Measurements from ENCODE around the gene NDUFA8. TPM values are rescaled to one million over a fixed set of nuclear protein-coding genes. Genes with fewer than 3 reads are reported as not detected.

Gene NDUFA8
- total RNA-seq, 1 experiment from 2014 or later = 70.7 TPM

DNA sequence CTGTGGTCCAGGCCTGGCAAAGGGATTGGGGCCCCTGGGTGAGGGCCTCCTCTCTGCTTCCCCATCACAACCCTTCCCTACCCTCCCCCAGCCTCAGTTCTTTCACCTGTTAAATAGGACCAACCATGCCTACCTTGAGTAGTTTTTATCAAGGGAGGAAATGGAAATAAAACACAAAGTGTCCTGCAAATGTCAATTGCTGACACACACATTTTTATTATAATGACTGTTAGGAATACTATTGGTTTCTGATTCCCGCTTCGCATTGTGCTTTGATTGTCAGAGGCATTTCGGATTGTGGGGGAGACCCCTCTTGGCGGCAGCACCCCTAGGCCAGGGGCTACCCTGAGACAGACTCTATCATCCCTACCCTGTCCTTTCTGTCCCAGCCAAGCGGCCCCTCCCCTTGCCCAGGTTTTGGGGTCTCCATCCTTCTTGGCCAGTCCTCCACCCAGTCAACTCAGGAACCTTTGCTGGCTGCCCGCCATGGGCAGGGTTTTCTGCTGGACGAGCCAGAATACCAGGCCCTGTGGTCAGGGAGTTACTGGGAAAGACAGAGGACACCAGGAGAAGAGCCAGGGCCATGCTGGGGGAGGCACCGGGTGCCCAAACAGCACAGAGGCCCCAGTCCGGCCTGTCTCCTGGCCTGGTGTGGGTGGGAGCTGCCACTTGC, 48.0 kb downstream of the NDUFA8 start:
- H3K4me3 Mint-ChIP-seq = no peak overlapping the region
- TF ChIP-seq HMGXB4 (CRISPR knock-in tag; IDR thresholded peaks at IDR 0.05) = no peak
- no peak for TF ChIP-seq RELA (CRISPR knock-in tag; IDR thresholded peaks at IDR 0.05; ENCODE audit: borderline replicate concordance)
- TF ChIP-seq ZNF423 (CRISPR knock-in tag; IDR thresholded peaks at IDR 0.05) = no peak
- TF ChIP-seq, protein P1, sequence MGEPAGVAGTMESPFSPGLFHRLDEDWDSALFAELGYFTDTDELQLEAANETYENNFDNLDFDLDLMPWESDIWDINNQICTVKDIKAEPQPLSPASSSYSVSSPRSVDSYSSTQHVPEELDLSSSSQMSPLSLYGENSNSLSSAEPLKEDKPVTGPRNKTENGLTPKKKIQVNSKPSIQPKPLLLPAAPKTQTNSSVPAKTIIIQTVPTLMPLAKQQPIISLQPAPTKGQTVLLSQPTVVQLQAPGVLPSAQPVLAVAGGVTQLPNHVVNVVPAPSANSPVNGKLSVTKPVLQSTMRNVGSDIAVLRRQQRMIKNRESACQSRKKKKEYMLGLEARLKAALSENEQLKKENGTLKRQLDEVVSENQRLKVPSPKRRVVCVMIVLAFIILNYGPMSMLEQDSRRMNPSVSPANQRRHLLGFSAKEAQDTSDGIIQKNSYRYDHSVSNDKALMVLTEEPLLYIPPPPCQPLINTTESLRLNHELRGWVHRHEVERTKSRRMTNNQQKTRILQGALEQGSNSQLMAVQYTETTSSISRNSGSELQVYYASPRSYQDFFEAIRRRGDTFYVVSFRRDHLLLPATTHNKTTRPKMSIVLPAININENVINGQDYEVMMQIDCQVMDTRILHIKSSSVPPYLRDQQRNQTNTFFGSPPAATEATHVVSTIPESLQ (CRISPR knock-in tag; IDR thresholded peaks at IDR 0.05) = no peak
- TF ChIP-seq E2F5 (CRISPR knock-in tag; IDR thresholded peaks at IDR 0.05) = no peak
- TF ChIP-seq ZNF263 (CRISPR knock-in tag; IDR thresholded peaks at IDR 0.05; ENCODE audit: low read depth) = no peak
- TF ChIP-seq, protein P2, sequence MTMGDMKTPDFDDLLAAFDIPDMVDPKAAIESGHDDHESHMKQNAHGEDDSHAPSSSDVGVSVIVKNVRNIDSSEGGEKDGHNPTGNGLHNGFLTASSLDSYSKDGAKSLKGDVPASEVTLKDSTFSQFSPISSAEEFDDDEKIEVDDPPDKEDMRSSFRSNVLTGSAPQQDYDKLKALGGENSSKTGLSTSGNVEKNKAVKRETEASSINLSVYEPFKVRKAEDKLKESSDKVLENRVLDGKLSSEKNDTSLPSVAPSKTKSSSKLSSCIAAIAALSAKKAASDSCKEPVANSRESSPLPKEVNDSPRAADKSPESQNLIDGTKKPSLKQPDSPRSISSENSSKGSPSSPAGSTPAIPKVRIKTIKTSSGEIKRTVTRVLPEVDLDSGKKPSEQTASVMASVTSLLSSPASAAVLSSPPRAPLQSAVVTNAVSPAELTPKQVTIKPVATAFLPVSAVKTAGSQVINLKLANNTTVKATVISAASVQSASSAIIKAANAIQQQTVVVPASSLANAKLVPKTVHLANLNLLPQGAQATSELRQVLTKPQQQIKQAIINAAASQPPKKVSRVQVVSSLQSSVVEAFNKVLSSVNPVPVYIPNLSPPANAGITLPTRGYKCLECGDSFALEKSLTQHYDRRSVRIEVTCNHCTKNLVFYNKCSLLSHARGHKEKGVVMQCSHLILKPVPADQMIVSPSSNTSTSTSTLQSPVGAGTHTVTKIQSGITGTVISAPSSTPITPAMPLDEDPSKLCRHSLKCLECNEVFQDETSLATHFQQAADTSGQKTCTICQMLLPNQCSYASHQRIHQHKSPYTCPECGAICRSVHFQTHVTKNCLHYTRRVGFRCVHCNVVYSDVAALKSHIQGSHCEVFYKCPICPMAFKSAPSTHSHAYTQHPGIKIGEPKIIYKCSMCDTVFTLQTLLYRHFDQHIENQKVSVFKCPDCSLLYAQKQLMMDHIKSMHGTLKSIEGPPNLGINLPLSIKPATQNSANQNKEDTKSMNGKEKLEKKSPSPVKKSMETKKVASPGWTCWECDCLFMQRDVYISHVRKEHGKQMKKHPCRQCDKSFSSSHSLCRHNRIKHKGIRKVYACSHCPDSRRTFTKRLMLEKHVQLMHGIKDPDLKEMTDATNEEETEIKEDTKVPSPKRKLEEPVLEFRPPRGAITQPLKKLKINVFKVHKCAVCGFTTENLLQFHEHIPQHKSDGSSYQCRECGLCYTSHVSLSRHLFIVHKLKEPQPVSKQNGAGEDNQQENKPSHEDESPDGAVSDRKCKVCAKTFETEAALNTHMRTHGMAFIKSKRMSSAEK (CRISPR knock-in tag; IDR thresholded peaks at IDR 0.05; ENCODE audit: borderline replicate concordance) = no peak
- TF ChIP-seq JAZF1 (CRISPR knock-in tag; IDR thresholded peaks at IDR 0.05) = no peak
- TF ChIP-seq FOXP1 (CRISPR knock-in tag; IDR thresholded peaks at IDR 0.05; ENCODE audit: borderline replicate concordance) = no peak
- TF ChIP-seq CDX4 (CRISPR knock-in tag; IDR thresholded peaks at IDR 0.05; ENCODE audit: borderline replicate concordance) = no peak
- TF ChIP-seq CBFB (CRISPR knock-in tag; IDR thresholded peaks at IDR 0.05; ENCODE audit: low read depth) = no peak
- no peak for TF ChIP-seq CREM (CRISPR knock-in tag; IDR thresholded peaks at IDR 0.05)
- TF ChIP-seq CREB1 (CRISPR knock-in tag; IDR thresholded peaks at IDR 0.05) = no peak
- no peak for TF ChIP-seq NR2C2 (CRISPR knock-in tag; IDR thresholded peaks at IDR 0.05)
- H3K9me3 Mint-ChIP-seq = no peaks in the 10 kb centered on the region
- no peaks in the 10 kb centered on the region for H3K36me3 Mint-ChIP-seq
- ChIA-PET CTCF (interaction anchor here (24.3 kb wide), 1 partner anchor 14 kb away, joined by 627 read pairs; no protein-coding TSS in a partner anchor), POLR2A (interaction anchor here (0.6 kb wide), 1 partner anchor 11 kb away, joined by 3 read pairs; no protein-coding TSS in a partner anchor)
- DNase-seq (ENCODE audit: low spot score) (no peak), ATAC-seq (no peak)
- H3K27me3 Mint-ChIP-seq (ENCODE audit: low read depth) = no peaks in the 10 kb centered on the region; the same call in none of the 2 replicates
- H3K27ac Mint-ChIP-seq = no peak overlapping the region
- H3K4me1 Mint-ChIP-seq = peaks cover 44% of the 10 kb centered on the region

All from WTC11 (cell line).